ENCODE measurements around the gene CATSPERD.

DNA sequence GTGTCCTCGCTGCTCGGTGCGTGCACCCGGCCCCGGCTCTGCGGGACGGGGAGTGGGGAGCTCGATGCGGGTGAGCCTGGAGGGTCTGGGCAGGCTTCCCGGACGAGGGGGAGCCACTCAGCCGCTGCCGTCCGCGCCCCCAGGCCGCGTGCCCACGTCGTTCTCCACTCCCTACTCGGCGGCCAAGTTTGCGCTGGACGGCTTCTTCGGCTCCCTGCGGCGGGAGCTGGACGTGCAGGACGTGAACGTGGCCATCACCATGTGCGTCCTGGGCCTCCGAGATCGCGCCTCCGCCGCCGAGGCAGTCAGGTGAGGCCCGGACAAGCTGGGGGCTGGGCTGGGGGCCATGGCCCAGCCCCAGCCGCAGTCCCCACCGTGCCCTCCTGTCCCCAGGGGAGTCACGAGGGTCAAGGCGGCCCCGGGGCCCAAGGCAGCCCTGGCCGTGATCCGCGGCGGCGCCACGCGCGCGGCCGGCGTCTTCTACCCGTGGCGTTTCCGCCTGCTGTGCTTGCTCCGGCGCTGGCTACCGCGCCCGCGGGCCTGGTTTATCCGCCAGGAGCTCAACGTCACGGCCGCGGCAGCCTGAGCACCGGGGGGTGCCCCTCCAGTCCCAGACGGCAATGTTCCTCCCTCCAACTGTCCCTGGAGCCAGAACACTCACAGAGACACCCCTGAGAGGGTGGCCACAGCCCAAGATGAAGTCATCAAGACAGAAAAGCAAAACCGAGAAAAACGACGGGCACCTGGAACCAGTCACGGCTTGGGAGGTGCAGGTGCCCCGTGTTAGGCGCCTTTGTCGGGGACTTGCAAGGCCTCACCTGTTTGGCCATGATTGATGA, 32.9 kb upstream of the CATSPERD start:
- no peak for TF ChIP-seq GATA3 (IDR thresholded peaks at IDR 0.05; ENCODE audit: low read depth, low read length)
- TF ChIP-seq GATA2 (IDR thresholded peaks at IDR 0.05; ENCODE audit: low read depth, low read length), result no peak
